Neural cell (in vitro differentiated cells): Measurements from ENCODE around the gene CNTNAP5. TPM values are rescaled to one million over a fixed set of nuclear protein-coding genes. Genes with fewer than 3 reads are reported as not detected.

Experiments used
- H2AFZ ChIP-seq: fragments of 200-600, 300-800 bp; sonication (generic), shearing (Covaris generic); 2 replicates; pipeline ENCODE4 v1.6.0; 2014; ENCODE audit warnings: low read depth, mild to moderate bottlenecking, antibody characterized with exemption, low read length, moderate library complexity
- H3F3A ChIP-seq: fragments of 200-600 bp; shearing (Covaris generic); 2 replicates; pipeline ENCODE4 v1.6.1; 2016; ENCODE audit warnings: mild to moderate bottlenecking, moderate library complexity, mixed read lengths, antibody characterized with exemption, low read length; ENCODE audit not compliant: insufficient read depth, poor library complexity, severe bottlenecking
- H3K27ac ChIP-seq: fragments of 200-600, 300-800 bp; sonication (generic), shearing (Covaris generic); 2 replicates; pipeline ENCODE4 v1.5.1; 2014; ENCODE audit warnings: mild to moderate bottlenecking, low read length, moderate library complexity
- H3K27me3 ChIP-seq: fragments of 300-800, 200-600 bp; sonication (generic), shearing (Covaris generic); 2 replicates; pipeline ENCODE4 v1.6.0; 2014; ENCODE audit warnings: mild to moderate bottlenecking, low read depth, low read length, moderate library complexity; ENCODE audit not compliant: insufficient read depth
- H3K36me3 ChIP-seq: fragments of 300-800, 200-600 bp; sonication (generic), shearing (Covaris generic); 2 replicates; pipeline ENCODE4 v1.5.1; 2014; ENCODE audit warnings: mild to moderate bottlenecking, antibody characterized with exemption, low read length, moderate library complexity; ENCODE audit not compliant: insufficient read depth
- H3K4me2 ChIP-seq: fragments of 300-800, 200-600 bp; sonication (generic), shearing (Covaris generic); 2 replicates; pipeline ENCODE4 v1.6.0; 2014; ENCODE audit warnings: mild to moderate bottlenecking, low read length
- H3K4me3 ChIP-seq: fragments of 300-800, 200-600 bp; sonication (generic), shearing (Covaris generic); 2 replicates; pipeline ENCODE4 v1.5.1; 2014; ENCODE audit warnings: mild to moderate bottlenecking, low read length, moderate library complexity
- H3K79me2 ChIP-seq: fragments of 200-600 bp; shearing (Covaris generic); replicated peaks from 2 replicates; pipeline ENCODE4 v1.6.0; 2014; ENCODE audit warnings: mild to moderate bottlenecking, low read length, moderate library complexity; ENCODE audit not compliant: insufficient read depth
- H3K9ac ChIP-seq: fragments of 300-800, 200-600 bp; sonication (generic), shearing (Covaris generic); 2 replicates; pipeline ENCODE4 v1.6.1; 2016; ENCODE audit warnings: mild to moderate bottlenecking, low read length, mixed read lengths
- H3K9me2 ChIP-seq: fragments of 200-600 bp; shearing (Covaris generic); 2 replicates; pipeline ENCODE4 v1.6.1; 2016; ENCODE audit warnings: mild to moderate bottlenecking, low read length, mixed read lengths; ENCODE audit not compliant: insufficient read depth
- H3K9me3 ChIP-seq: fragments of 200-600, 300-800 bp; sonication (generic), shearing (Covaris generic); 2 replicates; pipeline ENCODE4 v1.6.1; 2016; ENCODE audit warnings: mild to moderate bottlenecking, mixed run types, low read length, moderate library complexity, mixed read lengths
- H4K20me1 ChIP-seq: fragments of 200-600 bp; shearing (Covaris generic); 2 replicates; pipeline ENCODE4 v1.6.1; 2016; ENCODE audit warnings: mild to moderate bottlenecking, mixed run types; ENCODE audit not compliant: insufficient read depth
- CTCF ChIP-seq: fragments of 450-650 bp; IDR thresholded peaks from 2 replicates; pipeline ENCODE4 v1.5.1; 2014; ENCODE audit warnings: antibody characterized with exemption, mild to moderate bottlenecking, moderate library complexity; ENCODE audit not compliant: poor library complexity, severe bottlenecking
- EP300 ChIP-seq: fragments of 450-650 bp; conservative IDR thresholded peaks from 2 replicates; pipeline ENCODE4 v1.6.1; 2014; ENCODE audit warnings: antibody characterized with exemption, mild to moderate bottlenecking, moderate library complexity; ENCODE audit not compliant: poor library complexity, severe bottlenecking
- EZH2 ChIP-seq: fragments of 200-600, 300-800 bp; shearing (Covaris generic), sonication (generic); IDR thresholded peaks from 2 replicates; pipeline ENCODE4 v1.6.1; 2014; ENCODE audit warnings: antibody characterized with exemption, low read length, borderline replicate concordance, mild to moderate bottlenecking; ENCODE audit not compliant: insufficient read depth, poor library complexity, severe bottlenecking
- MXI1 ChIP-seq: fragments of 450-650 bp; conservative IDR thresholded peaks from 2 replicates; pipeline ENCODE4 v1.6.1; 2014; ENCODE audit warnings: antibody characterized with exemption, mild to moderate bottlenecking; ENCODE audit not compliant: poor library complexity, severe bottlenecking
- POLR2AphosphoS5 ChIP-seq: IDR thresholded peaks from 2 replicates; pipeline ENCODE4 v1.6.1; 2012
- RAD21 ChIP-seq: fragments of 450-650 bp; conservative IDR thresholded peaks from 2 replicates; pipeline ENCODE4 v1.6.1; 2014; ENCODE audit warnings: antibody characterized with exemption, mild to moderate bottlenecking, moderate library complexity
- REST ChIP-seq: IDR thresholded peaks from 2 replicates; pipeline ENCODE4 v1.6.1; 2012; ENCODE audit warnings: borderline replicate concordance
- SMC3 ChIP-seq: fragments of 450-650 bp; conservative IDR thresholded peaks from 2 replicates; pipeline ENCODE4 v1.6.1; 2014; ENCODE audit warnings: antibody characterized with exemption, mild to moderate bottlenecking, moderate library complexity; ENCODE audit not compliant: poor library complexity
- TAF1 ChIP-seq: IDR thresholded peaks from 2 replicates; pipeline ENCODE4 v1.6.1; 2012; ENCODE audit warnings: low read depth
- polyA plus RNA-seq: library from polyadenylated mRNA; depleted of rRNA; stranded (reverse); fragments of >200 nt; gene quantifications from 2 replicates; pipeline ENCODE4 v1.2.3, GENCODE V29; 2014

Gene CNTNAP5
- polyA plus RNA-seq, 1 donor from 2014 or later, result 19.3 TPM

GRCh38 chr2:123993728-123994323 is 31.3 kb upstream of the CNTNAP5 start:
- no peaks in the 10 kb centered on the region for H3K79me2 ChIP-seq
- H3K9ac ChIP-seq, result no peak overlapping the region
- H3F3A ChIP-seq, result no peaks in the 10 kb centered on the region
- no peak overlapping the region for H2AFZ ChIP-seq
- H3K9me2 ChIP-seq, result no peaks in the 10 kb centered on the region
- TF ChIP-seq EP300 (no peak), SMC3 (peak; percentile 25), RAD21 (peak; percentile 18), EZH2 (no peak)
- no peak overlapping the region for H3K27ac ChIP-seq
- H4K20me1 ChIP-seq, result no peaks in the 10 kb centered on the region
- H3K9me3 ChIP-seq, result no peaks in the 10 kb centered on the region
- H3K4me3 ChIP-seq, result no peak overlapping the region
- no peaks in the 10 kb centered on the region for H3K27me3 ChIP-seq
- no peak overlapping the region for H3K4me2 ChIP-seq
- H3K36me3 ChIP-seq, result no peaks in the 10 kb centered on the region

GRCh38 chr2:123999681-124000080 is 25.4 kb upstream of the CNTNAP5 start:
- Histone ChIP-seq H2AFZ (no peak overlapping the region), H3K9me2 (no peaks in the 10 kb centered on the region), H3K36me3 (no peaks in the 10 kb centered on the region), H3K79me2 (no peaks in the 10 kb centered on the region), H3K4me2 (no peak overlapping the region), H4K20me1 (no peaks in the 10 kb centered on the region), H3K9ac (no peak overlapping the region), H3K27me3 (no peaks in the 10 kb centered on the region), H3F3A (no peaks in the 10 kb centered on the region), H3K4me3 (no peak overlapping the region), H3K9me3 (no peaks in the 10 kb centered on the region), H3K27ac (peak overlapping the region; percentile 21)
- TF ChIP-seq TAF1 (no peak), CTCF (no peak), RAD21 (no peak), SMC3 (no peak), MXI1 (no peak), REST (no peak), EZH2 (no peak), POLR2AphosphoS5 (no peak), EP300 (no peak)
